ENCODE results near the gene TMEM170A.
"Not testable (repeated sequence)": the region's sequence is repeated elsewhere in the genome, so short reads cannot be mapped to it uniquely, and the experiment has no call there.

TMEM170A gene

GRCh38 chr16:75432828-75433731, 31.4 kb downstream of the TMEM170A start, which contains the start of gene CFDP1:
Gene CFDP1 (minus strand): TSS chr16:75433503. CDS start chr16:75433352, 151 bp downstream.
- POLR2A ChIA-PET = interaction anchor here (0.6 to 2.1 kb wide), 15 partner anchors 9 to 978 kb away, joined by 3 to 16 read pairs (median 4); partner anchors contain the start of genes CHST6, KARS1, TERF2IP and TMEM170A
- TF ChIP-seq PKNOX1 (IDR thresholded peaks at IDR 0.05) (no peak; the same call in 1 of the 2 replicates), L3MBTL2 (conservative IDR thresholded peaks at IDR 0.05) (peak; percentile 98), ELF4 (IDR thresholded peaks at IDR 0.05) (peak; percentile 31; the same call in 1 of the 2 replicates), SP1 (IDR thresholded peaks at IDR 0.05) (no peak)
- DNase-seq (ENCODE audit: extremely low spot score) = peak; percentile 97
- CTCF ChIA-PET = interaction anchor here (1.5 kb wide), 1 partner anchor 12 kb away, joined by 10 read pairs; no protein-coding TSS in a partner anchor

DNA sequence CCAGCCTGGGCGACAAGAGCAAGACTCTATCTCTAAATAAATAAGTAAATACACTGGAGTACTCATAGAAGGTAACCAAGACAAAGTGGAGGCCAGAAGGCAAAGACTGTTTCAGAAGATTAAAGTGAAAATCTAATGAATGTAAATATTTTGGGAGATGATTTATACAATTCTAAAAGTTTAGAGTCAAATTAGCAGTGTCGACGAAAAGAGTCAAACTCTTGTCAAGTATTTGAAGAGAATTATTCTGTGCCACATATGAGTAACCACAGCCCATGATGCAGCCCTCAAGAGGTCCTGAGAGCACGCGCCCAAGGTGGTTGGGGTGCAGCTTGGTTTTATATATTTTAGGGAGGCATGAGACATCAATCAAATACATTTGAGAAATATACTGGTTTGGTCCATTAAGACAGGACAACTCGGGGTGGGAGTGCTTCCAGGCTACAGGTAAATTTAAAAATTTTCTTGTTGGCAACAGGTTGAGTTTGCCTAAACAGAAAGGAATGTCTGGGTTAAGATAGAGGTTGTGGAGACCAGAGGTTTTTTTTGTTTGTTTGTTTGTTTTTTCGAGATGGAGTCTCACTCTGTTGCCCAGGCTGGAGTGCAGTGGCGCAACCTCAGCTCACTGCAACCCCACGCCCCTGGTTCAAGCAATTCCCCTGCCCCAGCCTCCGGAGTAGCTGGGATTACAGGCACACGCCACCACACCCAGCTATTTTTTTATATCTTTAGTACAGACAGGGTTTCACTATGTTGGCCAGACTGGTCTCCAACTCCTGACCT, 34.7 kb downstream of the TMEM170A start:
- POLR2A ChIA-PET = no interaction called here
- no peak for DNase-seq (ENCODE audit: extremely low spot score)
- no peak for TF ChIP-seq FOXM1 (IDR thresholded peaks at IDR 0.05; ENCODE audit: borderline replicate concordance)
- TF ChIP-seq CTBP1 (IDR thresholded peaks at IDR 0.05; ENCODE audit: borderline replicate concordance) = no peak
- no peak for TF ChIP-seq PKNOX1 (IDR thresholded peaks at IDR 0.05)
- no peak for TF ChIP-seq BHLHE40 (IDR thresholded peaks at IDR 0.05; ENCODE audit: borderline replicate concordance)
- no peak for TF ChIP-seq NFRKB (IDR thresholded peaks at IDR 0.05)
- TF ChIP-seq SUZ12 (IDR thresholded peaks at IDR 0.05) = no peak
- no peak for TF ChIP-seq L3MBTL2 (conservative IDR thresholded peaks at IDR 0.05)
- TF ChIP-seq HDGF (IDR thresholded peaks at IDR 0.05; ENCODE audit: borderline replicate concordance) = no peak
- no peak for TF ChIP-seq ARNT (IDR thresholded peaks at IDR 0.05)
- no peak for TF ChIP-seq FOXK2 (IDR thresholded peaks at IDR 0.05)
- TF ChIP-seq ELF4 (IDR thresholded peaks at IDR 0.05) = no peak
- no peak for TF ChIP-seq TARDBP (IDR thresholded peaks at IDR 0.05)
- no peak for TF ChIP-seq LEF1 (IDR thresholded peaks at IDR 0.05; ENCODE audit: borderline replicate concordance)
- no peak for TF ChIP-seq ZNF384 (IDR thresholded peaks at IDR 0.05)
- TF ChIP-seq SP1 (IDR thresholded peaks at IDR 0.05) = no peak
- no peak for TF ChIP-seq FOXA1 (IDR thresholded peaks at IDR 0.05)
- CTCF ChIA-PET = interaction anchor here (0.6 kb wide), 1 partner anchor 213 kb away, joined by 3 read pairs; no protein-coding TSS in a partner anchor

DNA sequence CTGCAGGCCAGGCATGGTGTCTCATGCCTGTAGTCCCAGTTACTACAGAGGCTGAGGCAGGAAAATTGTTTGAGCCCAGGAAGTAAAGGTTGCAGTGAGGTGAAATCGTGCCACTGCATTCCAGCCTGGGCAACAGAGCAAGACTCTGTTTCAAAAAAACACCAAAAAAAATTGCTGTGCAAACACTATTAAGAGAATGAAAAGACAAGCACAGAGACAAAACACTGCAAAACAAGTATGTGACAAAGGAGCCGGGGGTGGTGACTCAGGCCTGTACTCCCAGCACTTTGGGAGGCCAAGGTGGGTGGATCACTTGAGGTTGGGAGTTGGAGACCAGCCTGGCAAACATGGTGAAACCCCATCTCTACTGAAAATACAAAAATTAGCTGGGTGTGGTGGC, 38.0 kb downstream of the TMEM170A start:
- DNase-seq (ENCODE audit: extremely low spot score); POLR2A ChIA-PET; CTCF ChIA-PET: not testable (repeated sequence)

DNA sequence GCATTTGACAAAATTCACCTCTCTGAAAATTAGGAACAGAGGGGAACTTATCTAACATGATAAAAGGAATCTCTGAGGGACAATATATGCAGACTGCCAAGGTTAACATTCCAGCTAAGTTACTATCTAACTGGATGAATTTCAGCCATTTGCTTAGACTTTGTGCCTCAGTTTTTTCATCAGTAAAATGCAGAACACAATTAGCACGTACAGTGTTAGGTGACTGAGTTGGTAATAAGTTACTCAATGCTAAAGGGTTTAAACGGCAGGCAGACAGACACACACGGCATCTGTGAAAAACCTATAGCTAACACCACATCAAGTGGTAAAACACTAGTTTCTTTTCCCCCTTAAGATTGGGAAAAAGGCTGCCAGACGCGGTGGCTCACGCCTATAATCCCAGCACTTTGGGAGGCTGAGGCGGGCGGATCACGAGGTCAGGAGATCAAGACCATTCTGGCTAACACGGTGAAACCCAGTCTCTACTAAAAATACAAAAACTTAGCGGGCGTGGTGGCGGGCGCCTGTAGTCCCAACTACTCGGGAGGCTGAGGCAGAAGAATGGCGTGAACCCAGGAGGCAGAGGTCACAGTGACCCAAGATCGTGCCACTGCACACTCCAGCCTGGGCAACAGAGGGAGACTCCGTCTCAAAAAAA, 40.3 kb downstream of the TMEM170A start:
- ChIA-PET POLR2A (interaction anchor here (1.1 kb wide), 1 partner anchor 9 kb away, joined by 5 read pairs; the partner anchor contains the start of gene CFDP1), CTCF (interaction anchor here (0.8 kb wide), 1 partner anchor 22 kb away, joined by 3 read pairs; no protein-coding TSS in a partner anchor)
- not testable (repeated sequence) for DNase-seq (ENCODE audit: extremely low spot score)

- TF ChIP-seq FOXM1 (IDR thresholded peaks at IDR 0.05; ENCODE audit: borderline replicate concordance) (no peak), ELF4 (IDR thresholded peaks at IDR 0.05) (no peak), ZNF384 (IDR thresholded peaks at IDR 0.05) (no peak), LEF1 (IDR thresholded peaks at IDR 0.05; ENCODE audit: borderline replicate concordance) (no peak), SUZ12 (IDR thresholded peaks at IDR 0.05) (no peak), L3MBTL2 (conservative IDR thresholded peaks at IDR 0.05) (no peak), CTBP1 (IDR thresholded peaks at IDR 0.05; ENCODE audit: borderline replicate concordance) (no peak), BHLHE40 (IDR thresholded peaks at IDR 0.05; ENCODE audit: borderline replicate concordance) (no peak), SP1 (IDR thresholded peaks at IDR 0.05) (no peak), FOXA1 (IDR thresholded peaks at IDR 0.05) (no peak), NFRKB (IDR thresholded peaks at IDR 0.05) (no peak), FOXK2 (IDR thresholded peaks at IDR 0.05) (no peak), PKNOX1 (IDR thresholded peaks at IDR 0.05) (no peak), HDGF (IDR thresholded peaks at IDR 0.05; ENCODE audit: borderline replicate concordance) (no peak), TARDBP (IDR thresholded peaks at IDR 0.05) (no peak)
- ChIA-PET CTCF (interaction anchor here (0.8 kb wide), 1 partner anchor 21 kb away, joined by 3 read pairs; no protein-coding TSS in a partner anchor), POLR2A (interaction anchor here (1.1 kb wide), 1 partner anchor 9 kb away, joined by 5 read pairs; the partner anchor contains the start of gene CFDP1)
- no peak for DNase-seq (ENCODE audit: extremely low spot score)
These were observed 40.8 kb downstream of the TMEM170A start for GRCh38 chr16:75423723-75424104.

Data from HEK293T (cell line).